DMS153 treated with DMSO at 0.1 percent for 48 hours (cell line): Measurements from ENCODE around the gene NUCB1.
A peak's percentile ranks its signal among the peaks of the same experiment; 100 is the strongest.

Experiments
- DNase-seq: peaks from one replicate; lab custom pipeline; 2025; ENCODE audit not compliant: unreplicated experiment; lab: John Stamatoyannopoulos, UW

NUCB1 gene

DNA sequence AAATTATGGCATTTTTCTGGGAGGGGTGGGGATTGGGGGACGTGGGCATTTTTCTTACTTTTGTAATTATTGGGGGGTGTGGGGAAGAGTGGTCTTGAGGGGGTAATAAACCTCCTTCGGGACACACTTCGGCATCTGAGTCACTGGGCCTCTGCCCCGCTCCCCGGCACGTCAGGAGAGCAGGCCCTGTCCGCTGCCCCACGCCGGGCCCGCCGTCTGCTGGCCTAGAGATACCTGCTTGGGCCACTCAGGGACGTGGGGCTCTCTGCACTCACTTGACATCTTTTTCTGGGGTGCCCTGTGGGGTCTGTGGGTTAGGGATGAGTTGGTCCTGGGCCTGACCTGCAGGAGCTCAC, 61.5 kb downstream of the NUCB1 start:
- no peak for DNase-seq

DNA sequence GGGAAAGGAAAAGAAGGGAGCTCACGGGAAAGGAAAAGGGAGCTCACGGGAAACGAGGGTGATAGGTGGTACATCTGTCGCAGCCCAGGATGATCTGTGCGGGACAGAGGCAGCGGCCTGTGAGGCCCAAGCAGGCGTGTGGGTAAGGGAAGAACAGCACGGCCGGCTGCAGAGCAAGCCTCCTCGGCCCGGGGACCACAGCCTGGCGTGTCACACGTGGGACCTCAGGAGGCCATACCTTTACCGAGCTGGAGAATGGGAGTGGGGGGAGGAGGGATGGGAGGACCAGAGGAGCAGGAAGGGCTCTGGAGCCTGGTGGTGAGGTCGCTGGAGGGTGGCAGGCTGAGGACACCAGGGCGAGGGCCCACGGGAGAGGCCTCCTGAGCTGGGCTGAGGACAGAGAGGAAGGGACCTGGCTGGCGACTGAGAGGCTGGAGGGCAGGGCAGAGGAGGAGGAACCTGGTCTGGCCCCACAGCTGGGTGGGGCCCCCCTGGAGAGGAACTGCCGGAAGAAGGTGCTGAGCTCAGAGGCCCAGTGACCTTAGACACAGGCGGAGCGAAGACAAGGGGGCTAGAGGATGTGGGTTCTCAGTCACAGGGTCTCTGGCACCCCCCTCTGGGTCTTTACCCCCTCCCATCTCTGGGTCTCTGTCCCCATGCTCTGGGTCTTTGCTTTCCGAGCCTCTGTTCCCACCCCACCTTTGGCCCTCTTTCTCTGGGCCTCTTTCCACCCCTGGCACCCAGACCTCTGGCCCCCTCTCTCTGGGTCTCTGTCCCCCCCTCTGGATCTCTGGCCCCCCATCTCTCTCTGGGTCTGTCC, 62.1 kb downstream of the NUCB1 start:
- peak; percentile 34 for DNase-seq

DNA sequence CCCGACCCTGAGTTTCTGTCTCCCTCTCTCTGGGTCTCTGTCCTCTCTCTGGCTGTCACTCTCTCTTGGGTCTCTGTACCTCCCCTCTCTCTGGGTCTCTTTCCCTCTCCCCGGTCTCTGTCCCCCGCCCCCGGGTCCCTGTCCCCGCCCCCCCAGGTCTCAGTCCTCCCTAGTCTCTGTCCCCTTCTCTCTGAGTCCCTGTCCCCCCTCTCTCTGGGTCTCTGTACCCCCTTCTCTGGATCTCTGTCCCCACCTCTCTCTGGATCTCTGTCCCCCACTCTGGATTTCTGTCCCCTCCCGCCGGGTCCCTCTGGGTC, 62.7 kb downstream of the NUCB1 start:
- no peak for DNase-seq

DNA sequence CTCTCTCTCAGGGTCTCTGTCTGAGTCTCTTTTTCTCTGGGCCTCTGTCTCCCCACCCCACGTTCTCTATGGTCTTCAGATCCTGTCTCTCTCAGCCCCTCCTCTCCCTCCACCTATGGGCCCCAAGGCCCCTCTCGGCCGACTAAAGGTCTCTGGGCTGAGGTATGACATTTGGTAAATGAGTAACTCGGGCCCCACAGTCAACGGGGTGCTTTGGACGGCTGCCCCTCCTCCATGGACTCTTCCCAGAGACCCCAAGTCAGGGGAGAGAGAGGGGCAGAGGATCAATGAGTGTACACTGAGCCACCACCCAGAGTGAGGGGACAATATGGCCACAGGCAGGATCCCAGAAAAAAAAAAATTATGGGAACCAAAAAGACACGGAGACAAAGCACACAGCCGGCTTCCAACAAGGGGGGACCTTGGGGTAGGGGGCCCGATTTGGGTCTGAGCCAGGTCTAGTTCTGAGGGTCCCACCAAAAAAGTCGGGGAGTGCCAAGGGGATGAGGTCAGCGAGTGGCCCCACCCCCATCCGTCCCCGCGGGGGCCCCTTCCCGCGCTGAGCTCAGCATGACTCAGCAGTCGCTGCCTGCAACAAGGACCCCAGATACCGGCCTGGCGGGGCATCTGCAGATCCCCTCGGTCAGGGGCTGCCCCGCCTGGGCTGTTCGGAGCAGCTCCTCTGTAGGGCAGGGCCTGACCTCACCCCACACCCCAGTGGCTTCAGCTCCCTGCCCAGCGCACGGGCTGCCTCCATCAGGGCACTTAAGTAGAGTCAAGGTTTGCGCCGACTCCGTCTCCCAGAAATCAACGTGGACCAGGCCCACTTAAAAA, 63.5 kb downstream of the NUCB1 start:
- peak; percentile 53 for DNase-seq

DNA sequence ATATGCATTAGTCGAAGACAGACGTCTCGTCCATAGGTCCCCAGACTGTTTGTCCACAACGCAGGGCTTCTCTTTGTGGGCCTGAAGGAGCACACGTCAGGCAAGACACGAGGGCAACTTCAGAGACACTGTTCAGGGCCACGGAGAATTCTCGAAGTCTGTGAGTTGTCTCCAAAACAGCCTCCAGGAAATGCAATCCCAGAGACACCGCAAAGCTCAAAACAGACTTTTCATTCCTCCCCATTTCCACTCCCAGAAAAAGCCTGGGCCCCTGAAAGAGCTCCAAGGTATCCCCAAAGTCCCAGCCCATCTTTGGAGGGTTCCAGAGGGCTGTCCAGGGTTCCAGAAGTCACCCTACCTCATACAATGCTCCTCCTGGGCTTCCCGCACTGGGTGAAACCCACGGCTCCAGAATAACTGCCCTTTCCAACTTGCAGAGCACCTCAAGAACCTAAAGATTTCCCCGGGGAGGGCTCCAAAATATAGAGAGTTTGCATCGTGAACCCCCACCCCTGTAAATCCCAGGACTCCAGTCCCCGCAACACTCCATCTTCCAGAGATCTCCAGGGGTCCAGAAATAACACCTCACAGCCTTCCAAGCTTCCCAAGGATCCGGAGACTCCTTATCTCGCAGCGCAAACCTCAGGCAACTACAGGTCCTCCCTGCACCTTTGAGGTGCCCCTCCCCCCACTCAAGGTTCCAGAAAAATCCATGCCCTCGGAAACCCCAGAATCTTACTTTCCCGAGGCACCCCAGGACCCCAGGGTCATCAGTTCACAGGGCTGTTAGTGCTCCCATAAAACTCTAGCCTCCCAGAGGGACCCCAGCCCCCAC, 64.3 kb downstream of the NUCB1 start:
- DNase-seq, result no peak

DNA sequence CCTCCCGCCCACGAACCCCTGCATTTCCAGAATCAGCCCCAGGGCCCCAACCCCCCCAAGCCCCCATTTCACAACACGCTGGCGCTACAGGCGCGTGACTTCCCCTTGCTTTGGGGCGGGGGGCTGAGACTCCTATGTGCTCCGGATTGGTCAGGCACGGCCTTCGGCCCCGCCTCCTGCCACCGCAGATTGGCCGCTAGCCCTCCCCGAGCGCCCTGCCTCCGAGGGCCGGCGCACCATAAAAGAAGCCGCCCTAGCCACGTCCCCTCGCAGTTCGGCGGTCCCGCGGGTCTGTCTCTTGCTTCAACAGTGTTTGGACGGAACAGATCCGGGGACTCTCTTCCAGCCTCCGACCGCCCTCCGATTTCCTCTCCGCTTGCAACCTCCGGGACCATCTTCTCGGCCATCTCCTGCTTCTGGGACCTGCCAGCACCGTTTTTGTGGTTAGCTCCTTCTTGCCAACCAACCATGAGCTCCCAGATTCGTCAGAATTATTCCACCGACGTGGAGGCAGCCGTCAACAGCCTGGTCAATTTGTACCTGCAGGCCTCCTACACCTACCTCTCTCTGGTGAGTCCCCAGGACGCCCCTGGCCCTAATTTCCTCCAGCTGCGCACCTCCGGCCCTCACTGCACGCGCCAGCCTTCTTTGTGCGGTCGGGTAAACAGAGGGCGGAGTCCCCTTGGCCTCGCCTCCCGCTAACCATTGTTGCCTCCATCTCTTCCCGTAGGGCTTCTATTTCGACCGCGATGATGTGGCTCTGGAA, 65.1 kb downstream of the NUCB1 start, which contains the start of gene FTL:
Gene FTL (plus strand): TSS at position 270 of the 766 bp plus-strand sequence. CDS start 199 bp downstream, at position 469.
- DNase-seq, result peak; percentile 90

DNA sequence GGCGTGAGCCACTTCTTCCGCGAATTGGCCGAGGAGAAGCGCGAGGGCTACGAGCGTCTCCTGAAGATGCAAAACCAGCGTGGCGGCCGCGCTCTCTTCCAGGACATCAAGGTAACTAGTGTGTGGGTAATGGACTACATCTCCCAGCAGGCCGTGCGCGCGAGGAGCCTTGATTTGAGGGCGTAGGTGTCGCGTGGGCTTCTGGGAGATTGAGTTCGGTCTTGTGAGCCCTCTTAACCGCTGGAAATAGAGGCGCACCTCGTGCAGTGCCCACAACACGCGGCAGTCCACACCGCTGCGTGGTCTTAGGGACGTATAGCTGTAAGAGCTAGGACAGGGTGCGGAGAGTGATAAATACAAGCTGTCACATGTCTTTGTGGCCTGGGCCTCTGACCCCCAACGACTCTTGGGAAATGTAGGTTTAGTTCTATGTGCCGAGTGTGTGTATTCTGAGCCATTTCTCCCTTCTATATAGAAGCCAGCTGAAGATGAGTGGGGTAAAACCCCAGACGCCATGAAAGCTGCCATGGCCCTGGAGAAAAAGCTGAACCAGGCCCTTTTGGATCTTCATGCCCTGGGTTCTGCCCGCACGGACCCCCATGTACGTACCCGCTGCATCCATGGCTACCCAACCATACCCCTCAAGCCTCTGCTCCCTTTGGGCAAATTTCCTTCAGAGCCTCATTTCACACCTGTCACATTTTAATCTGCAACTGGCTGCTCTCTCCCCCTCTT, 65.9 kb downstream of the NUCB1 start:
- peak; percentile 79 for DNase-seq

DNA sequence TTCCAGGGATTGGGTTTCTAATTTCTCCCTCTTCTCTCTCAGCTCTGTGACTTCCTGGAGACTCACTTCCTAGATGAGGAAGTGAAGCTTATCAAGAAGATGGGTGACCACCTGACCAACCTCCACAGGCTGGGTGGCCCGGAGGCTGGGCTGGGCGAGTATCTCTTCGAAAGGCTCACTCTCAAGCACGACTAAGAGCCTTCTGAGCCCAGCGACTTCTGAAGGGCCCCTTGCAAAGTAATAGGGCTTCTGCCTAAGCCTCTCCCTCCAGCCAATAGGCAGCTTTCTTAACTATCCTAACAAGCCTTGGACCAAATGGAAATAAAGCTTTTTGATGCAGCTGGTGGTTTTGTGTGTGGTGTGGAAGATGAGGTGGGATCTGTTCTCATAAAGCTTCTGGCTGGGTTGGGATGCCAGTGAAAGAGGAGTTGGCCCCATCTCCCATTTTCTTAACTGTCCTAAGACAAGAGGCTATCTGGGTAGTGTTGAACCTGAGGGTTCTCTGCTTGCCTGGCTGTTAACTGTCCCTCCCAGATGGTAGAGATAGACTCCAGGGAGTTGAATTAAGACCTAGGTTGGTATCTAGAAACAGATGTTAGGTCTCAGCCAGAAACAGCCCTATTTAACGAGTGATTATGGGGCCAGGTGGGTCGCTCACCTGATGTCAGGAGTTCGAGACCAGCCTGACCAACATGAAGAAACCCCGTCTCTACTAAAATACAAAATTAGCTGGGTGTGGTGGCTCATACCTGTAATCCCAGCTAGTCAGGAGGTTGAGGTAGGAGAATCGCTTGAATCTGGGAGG, 66.6 kb downstream of the NUCB1 start:
- no peak for DNase-seq

DNA sequence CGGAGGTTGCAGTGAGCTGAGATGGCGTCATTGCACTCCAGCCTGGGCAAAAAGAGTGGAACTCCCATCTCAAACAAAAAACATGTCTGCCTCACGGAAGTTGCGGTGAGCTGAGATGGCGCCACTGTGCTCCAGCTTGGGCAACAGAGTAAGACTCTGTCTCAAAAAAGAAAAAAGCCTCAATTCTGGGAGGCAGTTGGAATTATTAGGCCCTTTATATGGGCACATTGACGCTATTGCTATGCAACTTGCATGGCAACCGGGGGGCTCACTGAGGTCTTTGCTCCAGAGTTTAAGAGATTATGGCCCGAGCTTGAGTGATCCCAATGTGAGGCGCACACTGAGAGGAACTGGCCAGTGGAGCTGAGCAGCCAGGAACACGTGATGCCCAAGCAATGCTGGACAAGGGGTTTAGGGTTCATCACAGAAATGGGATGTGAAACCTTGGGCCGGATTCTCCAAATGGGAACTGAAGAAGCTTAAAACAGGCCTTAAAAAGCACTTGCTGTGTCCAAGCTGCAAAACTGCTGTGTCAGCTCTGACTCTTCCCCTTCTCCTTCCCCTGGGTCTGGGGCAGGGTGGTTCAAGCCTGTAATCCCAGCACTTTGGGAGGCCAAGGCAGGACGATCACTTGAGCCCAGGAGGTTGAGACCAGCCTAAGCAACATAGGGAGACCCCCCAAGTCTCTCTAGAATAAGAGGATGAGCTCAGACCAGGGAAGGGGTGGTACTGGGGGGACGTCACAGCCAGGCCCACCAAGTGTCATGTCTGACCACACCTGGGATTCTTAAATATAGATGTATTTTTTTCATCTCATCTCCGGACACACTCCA, 67.5 kb downstream of the NUCB1 start:
- DNase-seq, result no peak

DNA sequence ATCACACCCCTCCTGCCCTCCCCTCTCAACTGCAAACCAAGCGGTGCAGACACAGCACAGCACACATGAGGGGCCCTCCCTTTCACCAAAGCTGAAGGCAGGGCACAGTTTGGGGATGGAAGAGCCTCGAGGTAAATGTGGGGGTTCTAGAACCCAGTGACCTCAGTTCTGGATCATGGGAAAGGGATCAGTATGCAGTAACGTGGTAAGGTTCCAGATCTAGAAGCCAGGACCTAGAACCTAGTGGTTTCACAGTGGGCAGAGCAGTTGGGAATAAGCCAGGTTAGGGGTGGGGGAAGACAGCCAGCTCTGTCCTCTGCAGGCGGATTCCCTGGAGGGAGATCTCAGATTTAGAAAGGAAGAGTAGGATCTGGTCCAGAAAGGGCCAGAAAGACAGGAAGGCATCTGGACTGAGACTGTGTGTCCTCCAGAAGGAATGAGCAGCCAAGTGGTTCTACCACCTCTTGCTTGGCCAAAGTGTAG, 68.1 kb downstream of the NUCB1 start:
- DNase-seq, result no peak

DNA sequence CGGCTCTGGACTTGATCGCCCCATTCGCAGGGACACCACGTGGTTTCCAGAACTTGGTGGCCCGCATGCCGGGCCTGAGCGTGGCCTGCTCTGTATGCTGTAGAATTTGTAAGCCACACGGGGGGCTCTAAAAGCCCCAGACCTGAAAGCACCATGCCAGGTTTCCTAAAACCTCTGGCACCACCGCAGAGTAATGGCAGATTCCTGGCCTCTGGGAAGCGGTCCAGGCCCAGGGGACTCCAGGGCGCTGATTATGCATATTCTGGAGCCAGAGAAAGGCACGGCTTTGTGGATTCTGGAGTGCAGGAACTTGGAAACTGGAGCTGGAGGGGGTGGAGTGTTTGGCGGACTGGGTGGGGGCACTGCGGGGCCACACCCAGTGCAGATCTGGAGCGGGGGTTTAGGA, 68.7 kb downstream of the NUCB1 start:
- DNase-seq, result no peak

DNA sequence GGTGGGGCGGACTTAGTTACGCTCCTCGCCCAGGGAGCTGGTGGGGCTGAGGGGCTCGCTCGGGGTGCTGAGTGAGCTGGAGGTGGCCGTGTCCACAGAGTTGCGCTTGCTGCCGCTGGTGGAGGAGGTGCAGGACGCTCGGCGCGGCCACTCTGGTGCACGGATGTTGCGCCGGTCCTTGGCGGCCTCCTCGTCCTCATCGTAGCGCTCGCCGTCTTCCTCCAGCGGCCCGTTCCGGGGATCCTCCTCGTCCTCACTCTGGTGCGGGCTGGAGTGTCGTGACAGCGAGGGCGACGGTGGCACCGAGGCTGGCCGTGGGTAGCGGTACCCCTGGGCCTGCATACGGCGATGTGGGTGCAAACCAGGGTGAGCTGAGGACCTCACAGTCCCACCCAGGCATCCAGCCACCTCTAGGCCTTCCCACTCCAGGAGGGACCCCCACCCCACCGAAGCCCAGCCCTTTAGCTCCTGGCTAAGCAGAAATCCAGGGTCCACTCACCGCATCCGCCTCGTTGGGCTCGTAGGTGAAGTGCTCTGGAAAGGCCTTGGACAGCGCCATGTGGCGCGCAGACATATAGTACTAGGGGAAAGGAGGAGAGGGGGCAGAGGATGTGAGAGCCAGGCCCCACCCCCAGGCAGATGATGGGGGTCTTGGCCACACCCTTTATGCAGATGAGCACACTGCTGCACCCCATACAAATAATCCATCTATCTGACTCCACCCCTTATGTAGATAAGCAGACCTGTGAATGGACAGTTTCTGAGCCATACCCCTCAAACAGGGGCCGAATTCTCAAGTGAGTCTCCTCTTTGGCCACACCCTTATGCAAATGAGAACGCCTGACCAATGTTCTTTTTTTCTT, 69.4 kb downstream of the NUCB1 start:
- DNase-seq, result no peak

DNA sequence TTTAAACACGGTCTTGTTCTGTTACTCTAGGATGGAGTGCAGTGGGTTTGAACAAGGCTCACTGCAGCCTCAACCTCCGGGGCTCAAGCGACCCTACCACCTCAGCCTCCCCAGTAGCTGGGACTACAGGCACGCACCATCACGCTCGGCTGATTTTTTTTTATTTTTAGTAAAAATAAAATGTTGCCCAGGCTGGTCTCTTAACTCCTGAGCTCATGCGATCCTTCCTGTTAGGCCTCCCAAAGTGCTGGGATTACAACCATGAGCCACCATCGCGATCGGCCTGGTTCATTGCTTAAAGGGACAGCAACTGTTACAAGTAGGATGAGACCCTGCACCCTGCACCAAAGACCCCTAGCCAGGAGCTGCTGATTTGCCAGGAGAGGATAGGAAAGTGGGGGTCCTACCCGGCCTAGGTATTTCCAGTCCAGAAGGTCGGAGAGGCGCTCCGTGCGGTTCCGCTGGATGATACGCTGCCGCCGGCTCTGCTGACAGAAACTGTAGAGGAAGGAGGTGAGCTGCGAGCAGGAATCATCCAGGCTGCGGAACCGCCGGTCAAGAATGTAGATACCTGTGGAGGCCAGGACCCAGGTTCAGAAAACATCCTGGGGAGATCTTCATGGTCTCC, 70.1 kb downstream of the NUCB1 start:
- no peak for DNase-seq

DNA sequence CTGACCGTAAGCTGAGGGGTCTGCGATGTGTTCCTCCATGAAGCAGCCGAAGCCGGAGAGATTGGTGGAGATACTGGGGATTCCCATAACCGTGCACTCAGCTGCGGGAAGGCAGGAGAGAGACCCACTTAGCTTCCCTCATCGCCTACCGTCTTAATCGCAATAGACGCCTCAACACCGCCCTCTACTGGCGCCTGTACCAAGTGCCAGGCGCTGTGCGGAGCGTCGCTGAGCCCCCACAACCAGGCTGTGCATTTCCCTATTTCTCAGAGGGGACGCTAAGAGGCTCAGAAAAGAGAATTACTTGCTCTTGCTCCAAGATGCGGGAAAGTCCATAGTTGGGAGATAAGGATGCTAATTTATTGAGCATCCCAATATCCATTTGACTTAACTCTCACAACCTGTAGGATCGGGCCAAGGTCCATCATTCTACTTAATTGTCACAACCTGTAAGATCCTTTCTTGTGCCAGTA, 70.8 kb downstream of the NUCB1 start:
- DNase-seq, result peak; percentile 64
